K562 (cell line): ENCODE data around the gene PODXL. TPM values are rescaled to one million over a fixed set of nuclear protein-coding genes. Genes with fewer than 3 reads are reported as not detected.
A peak's percentile ranks its signal among the peaks of the same experiment; 100 is the strongest.

ENCODE experiments used
- ATF7 ChIP-seq: fragments of 450-650 bp; IDR thresholded peaks from 2 replicates; pipeline ENCODE4 v1.7.1; 2014; ENCODE audit warnings: mild to moderate bottlenecking, moderate library complexity
- CREBBP ChIP-seq: IDR thresholded peaks from one replicate; pipeline ENCODE4 v1.6.1; 2012; ENCODE audit warnings: low read depth, mild to moderate bottlenecking, control low read depth, inconsistent platforms, low read length
- HDAC2 ChIP-seq: fragments of 450-650 bp; IDR thresholded peaks from 2 replicates; pipeline ENCODE4 v1.6.1; 2016; ENCODE audit warnings: mild to moderate bottlenecking
- MYBL2 ChIP-seq, 2 experiments: fragments of 450-650 bp in 1 of 2; sonication (generic) in 1 of 2; formaldehyde crosslinking in 1 of 2; IDR thresholded peaks; 2 replicates each; pipeline versions ENCODE4 v1.6.1 to v1.8.1; 2017 to 2022; ENCODE audit warnings: borderline replicate concordance in 1 of 2, inconsistent platforms in 1 of 2, low read depth in 1 of 2, mild to moderate bottlenecking in 1 of 2, missing genetic modification reagents in 1 of 2, moderate library complexity in 1 of 2
- NFYB ChIP-seq: IDR thresholded peaks from 2 replicates; pipeline ENCODE4 v1.6.1; 2011; ENCODE audit warnings: mild to moderate bottlenecking, moderate library complexity; ENCODE audit not compliant: insufficient read length; ENCODE audit errors: extremely low read depth
- SLC30A9 ChIP-seq: fragments of 250-450 bp; sonication (Bioruptor Pico); IDR thresholded peaks from 2 replicates; pipeline ENCODE4 v1.8.0; 2022; ENCODE audit warnings: mild to moderate bottlenecking, moderate library complexity
- TAF15 ChIP-seq: fragments of 200-400 bp; formaldehyde crosslinking; IDR thresholded peaks from 2 replicates; pipeline ENCODE4 v1.6.1; 2017; ENCODE audit warnings: mild to moderate bottlenecking, low read depth, low read length, moderate library complexity
- ZFP1 ChIP-seq: fragments of 450-650 bp; formaldehyde crosslinking; IDR thresholded peaks from 2 replicates; pipeline ENCODE4 v1.4.0; 2020; ENCODE audit warnings: mild to moderate bottlenecking, mixed read lengths
- ZFPM2 ChIP-seq: fragments of 250-450 bp; sonication (Bioruptor Pico); IDR thresholded peaks from 2 replicates; pipeline ENCODE4 v1.5.1; 2022; ENCODE audit warnings: mild to moderate bottlenecking
- ZNF134 ChIP-seq: fragments of 250-450 bp; sonication (Bioruptor Pico); conservative IDR thresholded peaks from 2 replicates; pipeline ENCODE4 v1.4.0; 2020
- ZNF197 ChIP-seq: fragments of 200-800 bp; sonication (Bioruptor generic); IDR thresholded peaks from 2 replicates; pipeline ENCODE4 v1.6.1; 2016; ENCODE audit warnings: low read depth, missing genetic modification characterization, missing compliant biosample characterization
- ZNF41 ChIP-seq: fragments of 250-450 bp; sonication (Bioruptor Pico); conservative IDR thresholded peaks from 2 replicates; pipeline ENCODE4 v1.4.0; 2020; ENCODE audit warnings: mild to moderate bottlenecking
- ZNF696 ChIP-seq: fragments of 250-450 bp; sonication (Bioruptor Pico); conservative IDR thresholded peaks from 2 replicates; pipeline ENCODE4 v1.4.0; 2020; ENCODE audit warnings: mild to moderate bottlenecking, moderate library complexity
- ZNF77 ChIP-seq: fragments of 250-450 bp; sonication (Bioruptor Pico); IDR thresholded peaks from 2 replicates; pipeline ENCODE4 v1.5.0; 2020
- polyA plus RNA-seq, 8 experiments: library from polyadenylated mRNA; depleted of rRNA in 4 of 8; stranded (reverse) in 5 of 8; unstranded in 3 of 8; fragments of >200 nt; fragmentation: Nextera tagmentation in 2 of 8; fragmentation: Illumina TruSeq in 1 of 8; extraction: Ambion mirVana in 2 of 8; extraction: Trizol in 1 of 8; gene quantifications; 2 replicates each; pipeline versions ENCODE4 v1.2.1 to v1.2.3, GENCODE V29; 2011 to 2014; ENCODE audit warnings: inconsistent platforms in 1 of 8, missing spikeins in 1 of 8
- total RNA-seq, 7 experiments: library from RNA; depleted of rRNA in 6 of 7; stranded (reverse); fragments of >200 nt in 6 of 7; fragmentation: Illumina TruSeq in 2 of 7; extraction: Trizol in 2 of 7; gene quantifications; 2 replicates each; pipeline versions ENCODE4 v1.2.1 to v1.2.3, GENCODE V29; 2011 to 2021; ENCODE audit warnings: low replicate concordance in 1 of 7
- TF ChIP-seq, protein P1 (sequence below): sonication (generic); formaldehyde crosslinking; IDR thresholded peaks from 2 replicates; pipeline ENCODE4 v1.8.0; 2022; ENCODE audit warnings: mild to moderate bottlenecking, missing genetic modification reagents
- TF ChIP-seq, protein P2 (sequence below): fragments of 450-650 bp; conservative IDR thresholded peaks from 2 replicates; pipeline ENCODE4 v1.6.1; 2016; ENCODE audit warnings: missing genetic modification characterization, low read depth, mild to moderate bottlenecking, missing compliant biosample characterization, moderate library complexity
- TF ChIP-seq, protein P3 (sequence below), 2 experiments: IDR thresholded peaks; 2 replicates each; pipeline ENCODE4 v1.6.1; 2012; ENCODE audit warnings: improper control_type of control experiment in 2 of 2, low read depth in 2 of 2, low read length in 2 of 2, borderline replicate concordance in 1 of 2
- TF ChIP-seq, protein P4 (sequence below), 3 experiments: fragments of 200-800 bp in 1 of 3; fragments of 250-450 bp in 1 of 3; fragments of 450-650 bp in 1 of 3; sonication (Bioruptor Pico) in 1 of 3; sonication (Bioruptor generic) in 1 of 3; formaldehyde crosslinking in 1 of 3; IDR thresholded peaks; 2 replicates each; pipeline versions ENCODE4 v1.6.1 to v1.8.0; 2016 to 2022; ENCODE audit warnings: mild to moderate bottlenecking in 2 of 3, missing genetic modification characterization in 2 of 3, missing compliant biosample characterization in 1 of 3, moderate library complexity in 1 of 3

PODXL gene
- total and polyA plus RNA-seq, 9 of the 15 experiments (the other 6 are each of a cell fraction or from before 2014, with no cell fraction given), result 0.01 to 0.73 (median 0.07) TPM

DNA sequence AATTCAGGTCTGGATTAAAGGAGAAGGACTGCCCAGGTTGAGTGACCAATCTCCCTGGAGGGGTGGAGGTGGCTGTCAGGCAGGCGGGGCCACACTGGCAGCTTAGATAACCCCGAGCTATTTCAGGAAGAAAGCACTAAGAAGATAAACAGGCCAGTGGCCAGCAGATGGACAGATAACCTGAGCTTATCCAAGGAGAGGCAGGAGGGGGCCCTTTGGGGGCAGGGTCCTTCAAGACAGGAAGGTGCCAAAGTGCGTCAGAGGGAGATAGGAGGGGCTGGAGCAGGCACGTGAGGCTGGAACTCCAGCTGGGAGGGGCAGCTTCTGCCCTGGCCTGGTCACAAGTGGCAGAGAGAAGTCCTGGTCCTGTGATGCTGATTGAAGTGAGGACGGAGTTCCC is 29.8 kb upstream of the PODXL start (continued):
- TF ChIP-seq, protein P1, sequence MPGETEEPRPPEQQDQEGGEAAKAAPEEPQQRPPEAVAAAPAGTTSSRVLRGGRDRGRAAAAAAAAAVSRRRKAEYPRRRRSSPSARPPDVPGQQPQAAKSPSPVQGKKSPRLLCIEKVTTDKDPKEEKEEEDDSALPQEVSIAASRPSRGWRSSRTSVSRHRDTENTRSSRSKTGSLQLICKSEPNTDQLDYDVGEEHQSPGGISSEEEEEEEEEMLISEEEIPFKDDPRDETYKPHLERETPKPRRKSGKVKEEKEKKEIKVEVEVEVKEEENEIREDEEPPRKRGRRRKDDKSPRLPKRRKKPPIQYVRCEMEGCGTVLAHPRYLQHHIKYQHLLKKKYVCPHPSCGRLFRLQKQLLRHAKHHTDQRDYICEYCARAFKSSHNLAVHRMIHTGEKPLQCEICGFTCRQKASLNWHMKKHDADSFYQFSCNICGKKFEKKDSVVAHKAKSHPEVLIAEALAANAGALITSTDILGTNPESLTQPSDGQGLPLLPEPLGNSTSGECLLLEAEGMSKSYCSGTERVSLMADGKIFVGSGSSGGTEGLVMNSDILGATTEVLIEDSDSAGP, result no peak
- TF ChIP-seq MYBL2 (IDR thresholded peaks at IDR 0.05; ENCODE audit: low read depth) (no peak), MYBL2 (CRISPR knock-in tag; IDR thresholded peaks at IDR 0.05; ENCODE audit: borderline replicate concordance) (no peak), ZNF197 (peak; percentile 76; the same call in 1 of the 2 replicates), SLC30A9 (CRISPR knock-in tag) (no peak), ZFPM2 (CRISPR knock-in tag) (no peak), NFYB (no peak), HDAC2 (peak; percentile 38; the same call in 1 of the 2 replicates), CREBBP (no peak), ZNF134 (CRISPR knock-in tag) (no peak), ZFP1 (CRISPR knock-in tag) (no peak), ZNF41 (CRISPR knock-in tag) (no peak), ATF7 (peak; percentile 54), ZNF696 (CRISPR knock-in tag) (no peak), TAF15 (no peak), ZNF77 (CRISPR knock-in tag) (no peak)
- TF ChIP-seq, protein P2, sequence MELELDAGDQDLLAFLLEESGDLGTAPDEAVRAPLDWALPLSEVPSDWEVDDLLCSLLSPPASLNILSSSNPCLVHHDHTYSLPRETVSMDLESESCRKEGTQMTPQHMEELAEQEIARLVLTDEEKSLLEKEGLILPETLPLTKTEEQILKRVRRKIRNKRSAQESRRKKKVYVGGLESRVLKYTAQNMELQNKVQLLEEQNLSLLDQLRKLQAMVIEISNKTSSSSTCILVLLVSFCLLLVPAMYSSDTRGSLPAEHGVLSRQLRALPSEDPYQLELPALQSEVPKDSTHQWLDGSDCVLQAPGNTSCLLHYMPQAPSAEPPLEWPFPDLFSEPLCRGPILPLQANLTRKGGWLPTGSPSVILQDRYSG (tag), result no peak
- TF ChIP-seq, protein P3, sequence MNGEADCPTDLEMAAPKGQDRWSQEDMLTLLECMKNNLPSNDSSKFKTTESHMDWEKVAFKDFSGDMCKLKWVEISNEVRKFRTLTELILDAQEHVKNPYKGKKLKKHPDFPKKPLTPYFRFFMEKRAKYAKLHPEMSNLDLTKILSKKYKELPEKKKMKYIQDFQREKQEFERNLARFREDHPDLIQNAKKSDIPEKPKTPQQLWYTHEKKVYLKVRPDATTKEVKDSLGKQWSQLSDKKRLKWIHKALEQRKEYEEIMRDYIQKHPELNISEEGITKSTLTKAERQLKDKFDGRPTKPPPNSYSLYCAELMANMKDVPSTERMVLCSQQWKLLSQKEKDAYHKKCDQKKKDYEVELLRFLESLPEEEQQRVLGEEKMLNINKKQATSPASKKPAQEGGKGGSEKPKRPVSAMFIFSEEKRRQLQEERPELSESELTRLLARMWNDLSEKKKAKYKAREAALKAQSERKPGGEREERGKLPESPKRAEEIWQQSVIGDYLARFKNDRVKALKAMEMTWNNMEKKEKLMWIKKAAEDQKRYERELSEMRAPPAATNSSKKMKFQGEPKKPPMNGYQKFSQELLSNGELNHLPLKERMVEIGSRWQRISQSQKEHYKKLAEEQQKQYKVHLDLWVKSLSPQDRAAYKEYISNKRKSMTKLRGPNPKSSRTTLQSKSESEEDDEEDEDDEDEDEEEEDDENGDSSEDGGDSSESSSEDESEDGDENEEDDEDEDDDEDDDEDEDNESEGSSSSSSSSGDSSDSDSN (IDR thresholded peaks at IDR 0.05; ENCODE audit: borderline replicate concordance in 1 of 2, low read depth in 2 of 2, low read length in 2 of 2), result no peak
- TF ChIP-seq, protein P4, sequence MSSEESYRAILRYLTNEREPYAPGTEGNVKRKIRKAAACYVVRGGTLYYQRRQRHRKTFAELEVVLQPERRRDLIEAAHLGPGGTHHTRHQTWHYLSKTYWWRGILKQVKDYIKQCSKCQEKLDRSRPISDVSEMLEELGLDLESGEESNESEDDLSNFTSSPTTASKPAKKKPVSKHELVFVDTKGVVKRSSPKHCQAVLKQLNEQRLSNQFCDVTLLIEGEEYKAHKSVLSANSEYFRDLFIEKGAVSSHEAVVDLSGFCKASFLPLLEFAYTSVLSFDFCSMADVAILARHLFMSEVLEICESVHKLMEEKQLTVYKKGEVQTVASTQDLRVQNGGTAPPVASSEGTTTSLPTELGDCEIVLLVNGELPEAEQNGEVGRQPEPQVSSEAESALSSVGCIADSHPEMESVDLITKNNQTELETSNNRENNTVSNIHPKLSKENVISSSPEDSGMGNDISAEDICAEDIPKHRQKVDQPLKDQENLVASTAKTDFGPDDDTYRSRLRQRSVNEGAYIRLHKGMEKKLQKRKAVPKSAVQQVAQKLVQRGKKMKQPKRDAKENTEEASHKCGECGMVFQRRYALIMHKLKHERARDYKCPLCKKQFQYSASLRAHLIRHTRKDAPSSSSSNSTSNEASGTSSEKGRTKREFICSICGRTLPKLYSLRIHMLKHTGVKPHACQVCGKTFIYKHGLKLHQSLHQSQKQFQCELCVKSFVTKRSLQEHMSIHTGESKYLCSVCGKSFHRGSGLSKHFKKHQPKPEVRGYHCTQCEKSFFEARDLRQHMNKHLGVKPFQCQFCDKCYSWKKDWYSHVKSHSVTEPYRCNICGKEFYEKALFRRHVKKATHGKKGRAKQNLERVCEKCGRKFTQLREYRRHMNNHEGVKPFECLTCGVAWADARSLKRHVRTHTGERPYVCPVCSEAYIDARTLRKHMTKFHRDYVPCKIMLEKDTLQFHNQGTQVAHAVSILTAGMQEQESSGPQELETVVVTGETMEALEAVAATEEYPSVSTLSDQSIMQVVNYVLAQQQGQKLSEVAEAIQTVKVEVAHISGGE (CRISPR knock-in tag; IDR thresholded peaks at IDR 0.05), result no peak
